Measurements from ENCODE around the gene COPS9.

- TF ChIP-seq CTCF (conservative IDR thresholded peaks at IDR 0.05) = no peak
- TF ChIP-seq ZFX (IDR thresholded peaks at IDR 0.05) = no peak
Observed at GRCh38 chr2:240140511-240140910, 4.4 kb upstream of the COPS9 start, which contains the start of gene OTOS.

All from C4-2B (cell line).